HG03520 (cell line): ENCODE results near the gene NDST1.

Experiments used
- ATAC-seq: cut with Tn5 transposase; IDR thresholded peaks from one replicate; pipeline ENCODE4 v1.9.1; 2021; ENCODE audit warnings: mild to moderate bottlenecking, moderate library complexity; ENCODE audit not compliant: unreplicated experiment

Gene NDST1

DNA sequence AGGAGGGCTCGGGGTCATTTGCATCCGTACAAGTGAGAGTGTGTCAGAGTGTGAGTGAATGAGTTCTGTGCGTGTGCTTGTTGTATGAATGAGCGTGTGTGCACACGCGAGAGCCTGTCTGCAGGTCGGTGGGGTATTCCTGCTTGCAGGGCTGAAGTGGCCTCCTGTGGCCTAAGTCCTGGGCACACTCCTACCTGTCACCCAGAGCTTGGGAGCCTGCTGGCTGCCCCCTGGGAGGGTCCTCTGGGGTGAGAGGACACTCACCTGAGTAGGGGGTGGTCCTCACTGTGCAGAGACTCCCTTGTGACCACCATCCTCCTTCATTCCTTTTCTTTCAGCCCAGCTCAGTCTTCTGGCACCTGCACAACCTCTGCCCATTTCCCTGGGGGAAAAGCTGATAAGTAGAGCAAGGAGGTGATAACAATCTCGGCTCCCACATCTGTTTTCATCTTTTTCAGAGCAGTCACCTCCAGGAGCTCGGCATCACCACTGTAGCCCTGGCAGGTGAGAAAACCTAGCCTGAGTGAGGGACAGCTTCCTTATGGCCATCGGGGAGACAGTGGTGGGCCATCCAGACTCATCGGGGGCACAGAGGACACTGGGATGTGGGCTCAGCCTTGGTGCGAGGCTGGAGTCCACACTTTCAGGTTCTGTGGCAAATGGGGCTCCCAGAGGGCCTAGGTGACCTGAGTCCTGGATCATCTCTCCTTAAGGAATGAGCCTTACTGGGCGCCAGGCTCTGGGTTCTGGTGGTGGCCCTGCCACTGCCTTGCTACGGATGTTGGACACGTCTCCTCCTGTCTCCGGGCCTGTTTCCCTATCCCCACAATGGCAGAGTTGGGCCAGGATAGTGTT is 93.8 kb downstream of the NDST1 start:
- ATAC-seq, result no peak

DNA sequence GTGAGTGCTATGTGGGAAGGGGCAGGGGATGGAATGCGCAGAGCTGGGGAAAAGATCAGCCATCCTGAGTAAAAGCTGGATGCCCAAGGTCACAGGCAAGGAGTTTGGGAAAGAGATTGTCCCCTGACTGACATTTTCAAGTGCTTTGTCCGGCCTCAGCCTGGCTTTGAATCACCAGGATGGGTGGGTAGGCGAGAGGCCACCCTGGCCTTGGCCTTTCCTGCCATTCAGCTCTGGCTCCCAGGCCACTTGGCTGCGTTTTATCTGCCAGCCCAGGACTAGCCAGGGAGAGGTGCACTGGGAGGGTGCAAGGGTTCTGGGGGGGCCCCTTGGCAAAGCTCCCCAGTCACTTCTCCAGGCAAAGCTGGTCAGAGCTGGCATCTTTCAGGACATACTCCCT is 95.1 kb downstream of the NDST1 start:
- ATAC-seq, result no peak

DNA sequence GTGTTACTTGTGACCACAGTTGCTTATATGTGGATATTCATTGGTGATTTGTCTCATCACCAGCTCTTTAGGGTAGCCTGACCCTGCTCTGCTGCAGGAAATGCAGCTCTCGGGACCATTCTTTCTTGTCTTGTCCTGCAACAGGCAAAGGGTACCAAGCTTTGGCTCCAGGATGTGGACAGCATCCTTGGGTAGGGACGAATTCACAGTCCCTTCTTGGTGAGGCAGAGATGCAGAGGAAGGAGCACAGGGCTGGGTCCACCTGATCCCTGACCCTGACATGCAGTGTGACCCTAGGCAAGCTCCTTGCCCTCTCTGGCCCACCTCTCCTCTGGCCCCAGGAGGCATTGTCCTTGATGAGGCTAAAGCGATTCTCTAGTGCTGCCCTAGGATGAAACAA is 95.6 kb downstream of the NDST1 start:
- ATAC-seq, result no peak

DNA sequence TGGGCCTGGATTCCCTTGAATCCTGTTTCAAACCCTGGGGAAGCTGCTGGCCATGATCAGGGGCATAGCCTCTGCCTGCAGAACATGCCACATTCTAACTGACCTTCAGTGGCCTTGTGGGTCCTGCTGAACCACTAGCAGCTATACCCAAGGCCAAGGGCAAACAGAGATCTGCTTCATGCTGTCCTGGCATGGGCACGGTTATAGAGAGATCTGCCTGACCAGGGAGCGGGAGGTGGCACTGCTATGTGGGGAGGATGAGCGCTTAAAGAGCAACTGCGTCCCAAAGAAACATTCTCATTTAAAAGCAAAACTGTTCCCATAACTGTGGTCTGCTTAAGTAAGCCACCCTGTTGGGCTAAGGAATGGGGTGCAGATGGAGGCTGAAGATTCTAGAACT is 96.1 kb downstream of the NDST1 start:
- no peak for ATAC-seq

DNA sequence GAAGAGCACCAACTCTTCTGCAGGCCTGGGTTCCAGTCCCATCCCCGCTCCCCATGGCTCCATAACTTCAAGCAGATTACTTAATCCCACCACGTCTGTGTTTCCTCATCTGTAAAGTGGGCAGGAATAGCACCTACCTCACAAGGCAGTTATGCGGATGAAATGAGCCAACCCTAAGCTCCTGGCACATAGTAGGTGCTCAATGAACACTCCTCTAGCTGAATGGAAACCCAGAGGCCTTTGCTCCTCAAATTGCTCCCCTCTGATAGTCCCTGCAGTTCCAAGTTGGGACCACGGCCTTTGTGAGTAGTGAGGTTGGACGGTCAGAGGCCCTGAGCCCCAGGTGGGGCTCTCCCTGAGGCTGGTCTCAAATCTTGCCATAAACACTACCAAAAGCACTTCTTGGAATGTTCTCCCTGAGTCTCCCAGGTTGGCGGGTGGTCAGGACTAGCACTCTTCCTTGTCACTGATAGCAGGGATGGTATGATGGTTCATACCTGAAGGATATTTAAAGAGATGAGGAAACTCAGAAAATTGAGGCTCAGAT is 97.0 kb downstream of the NDST1 start:
- no peak for ATAC-seq

DNA sequence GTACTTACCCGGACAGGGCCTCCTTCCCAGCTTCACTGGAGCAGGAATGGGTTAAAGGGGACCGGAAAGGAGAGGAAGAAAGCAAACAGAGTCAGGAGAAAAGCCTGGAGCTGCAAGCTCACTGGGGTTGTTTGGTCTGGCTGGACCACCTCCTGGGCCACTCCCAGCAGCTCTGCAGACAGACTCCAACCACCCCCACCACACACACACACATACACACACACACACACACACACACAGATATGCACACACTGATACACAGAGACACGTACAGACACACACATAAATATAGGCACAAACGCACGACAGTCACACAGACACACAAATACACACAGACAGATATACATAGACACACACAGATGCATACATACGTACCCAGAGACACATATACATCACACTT is 97.6 kb downstream of the NDST1 start:
- no peak for ATAC-seq

DNA sequence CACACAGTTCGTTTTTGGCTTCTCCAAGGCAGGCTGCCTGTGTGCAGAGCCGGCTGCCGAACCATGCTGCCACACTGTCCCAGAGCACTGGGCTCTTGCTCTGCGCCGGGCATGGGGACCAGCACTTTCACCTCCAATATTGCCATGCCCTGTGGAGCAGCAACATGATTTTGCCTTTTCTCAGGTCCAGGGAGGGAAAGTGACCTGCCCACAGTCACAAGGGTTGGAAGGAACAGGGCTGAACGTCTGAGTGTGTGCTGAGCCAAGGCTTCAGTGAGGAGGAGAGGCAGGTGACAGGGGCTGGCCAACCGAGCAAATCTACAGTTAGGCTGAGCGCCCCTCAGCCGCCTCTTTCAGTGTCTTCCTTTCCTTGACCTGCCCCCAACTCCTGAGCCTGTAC is 98.5 kb downstream of the NDST1 start:
- ATAC-seq, result no peak

DNA sequence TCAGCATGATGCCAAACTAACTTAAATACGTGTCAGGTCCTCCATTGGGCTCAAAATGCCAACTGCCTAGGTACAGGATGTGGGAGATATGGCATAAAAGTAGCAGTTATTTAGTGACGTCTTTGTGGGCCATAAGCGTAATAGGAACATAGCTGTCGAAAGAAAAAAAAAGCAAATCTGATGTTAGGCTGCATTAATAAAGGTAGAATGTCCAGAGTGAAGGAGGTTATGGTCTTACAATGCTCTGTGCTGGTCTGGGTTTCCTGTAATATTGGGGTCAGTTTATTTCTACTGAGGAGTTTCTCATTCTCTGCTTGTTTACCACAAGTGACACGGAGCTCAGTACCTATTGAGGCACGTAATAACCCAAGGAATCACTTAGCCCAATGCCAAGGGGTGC is 99.2 kb downstream of the NDST1 start:
- ATAC-seq, result no peak
